ENCODE results near the gene IER3. TPM values are rescaled to one million over a fixed set of nuclear protein-coding genes. Genes with fewer than 3 reads are reported as not detected.
"Not testable (repeated sequence)": the region's sequence is repeated elsewhere in the genome, so short reads cannot be mapped to it uniquely, and the experiment has no call there.

The IER3 gene
- total RNA-seq, 1 donor: 187 TPM

GRCh38 chr6:30769088-30769852 is 24.9 kb upstream of the IER3 start:
- peak; percentile 95 for DNase-seq (ENCODE audit: low read depth)
- no peak overlapping the region for H3K4me3 ChIP-seq (ENCODE audit: low read depth, low read length)
- no peak for TF ChIP-seq CTCF (IDR thresholded peaks at IDR 0.05; ENCODE audit: insufficient read depth, low read depth, low read length)

GRCh38 chr6:30768634-30769087 is 24.3 kb upstream of the IER3 start:
- no peak for DNase-seq (ENCODE audit: low read depth)
- H3K4me3 ChIP-seq (ENCODE audit: low read depth, low read length): no peak overlapping the region
- no peak for TF ChIP-seq CTCF (IDR thresholded peaks at IDR 0.05; ENCODE audit: insufficient read depth, low read depth, low read length)

- TF ChIP-seq CTCF (IDR thresholded peaks at IDR 0.05; ENCODE audit: insufficient read depth, low read depth, low read length): no peak
- DNase-seq (ENCODE audit: low read depth): no peak
- H3K4me3 ChIP-seq (ENCODE audit: low read depth, low read length): no peak overlapping the region
Observed at GRCh38 chr6:30767944-30768301, 23.6 kb upstream of the IER3 start.

- TF ChIP-seq CTCF (IDR thresholded peaks at IDR 0.05; ENCODE audit: insufficient read depth, low read depth, low read length): no peak
- no peak for DNase-seq (ENCODE audit: low read depth)
- no peak overlapping the region for H3K4me3 ChIP-seq (ENCODE audit: low read depth, low read length)
Observed at GRCh38 chr6:30767158-30767943, 23.0 kb upstream of the IER3 start.

GRCh38 chr6:30766461-30767157 is 22.3 kb upstream of the IER3 start:
- DNase-seq (ENCODE audit: low read depth): no peak
- TF ChIP-seq CTCF (IDR thresholded peaks at IDR 0.05; ENCODE audit: insufficient read depth, low read depth, low read length): no peak
- H3K4me3 ChIP-seq (ENCODE audit: low read depth, low read length): no peak overlapping the region

- not testable (repeated sequence) for H3K4me3 ChIP-seq (ENCODE audit: low read depth, low read length); DNase-seq (ENCODE audit: low read depth)
Observed at GRCh38 chr6:30765495-30765894, 21.1 kb upstream of the IER3 start.

DNA sequence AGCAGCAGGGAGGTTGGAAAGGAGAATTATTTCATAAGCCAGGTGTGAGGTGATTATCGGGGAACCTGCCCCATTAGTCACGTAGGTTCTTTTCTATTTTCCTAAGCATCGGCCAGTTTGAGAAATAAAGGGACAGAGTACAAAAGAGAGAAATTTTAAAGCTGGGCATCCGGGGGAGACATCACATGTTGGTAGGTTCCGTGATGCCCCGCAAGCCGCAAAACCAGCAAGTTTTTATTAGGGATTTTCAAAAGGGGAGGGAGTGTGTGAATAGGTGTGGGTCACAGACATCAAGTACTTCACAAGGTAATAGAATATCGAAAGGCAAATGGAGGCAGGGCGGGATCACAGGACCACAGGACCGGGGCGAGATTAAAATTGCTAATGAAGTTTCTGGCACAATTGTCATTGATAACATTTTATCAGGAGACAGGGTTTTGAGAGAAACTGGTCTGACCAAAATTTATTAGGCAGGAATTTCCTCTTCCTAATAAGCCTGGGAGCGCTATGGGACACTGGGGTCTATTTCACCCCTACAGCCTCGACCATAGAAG is 20.2 kb upstream of the IER3 start:
- H3K4me3 ChIP-seq (ENCODE audit: low read depth, low read length); DNase-seq (ENCODE audit: low read depth): not testable (repeated sequence)

Data from fibroblast of villous mesenchyme (primary cell).